PFSK-1 (cell line): ENCODE data around the gene ARMC3.

Source experiments
- POLR2AphosphoS5 ChIP-seq: IDR thresholded peaks from 2 replicates; pipeline ENCODE4 v1.6.1; 2012; ENCODE audit warnings: low read depth, mild to moderate bottlenecking, control low read depth, low read length, moderate library complexity
- REST ChIP-seq, 2 experiments: IDR thresholded peaks; 2 replicates each; pipeline versions ENCODE4 v1.6.1 to v1.8.0; 2011 to 2012; ENCODE audit warnings: low read depth in 2 of 2, low read length in 2 of 2, control low read depth in 1 of 2, inconsistent platforms in 1 of 2, mild to moderate bottlenecking in 1 of 2, moderate library complexity in 1 of 2; ENCODE audit not compliant: insufficient read depth in 1 of 2
- SIN3A ChIP-seq: IDR thresholded peaks from 2 replicates; pipeline ENCODE4 v1.6.1; 2012; ENCODE audit warnings: mild to moderate bottlenecking, low read length, moderate library complexity, borderline replicate concordance; ENCODE audit not compliant: insufficient read depth
- TAF1 ChIP-seq: IDR thresholded peaks from 2 replicates; pipeline ENCODE4 v1.6.1; 2012; ENCODE audit warnings: low read length, control low read depth, borderline replicate concordance; ENCODE audit not compliant: insufficient read depth

GRCh38 chr10:23046027-23046426, 118.2 kb downstream of the ARMC3 start:
- TF ChIP-seq REST (IDR thresholded peaks at IDR 0.05; ENCODE audit: insufficient read depth in 1 of 2, low read depth in 2 of 2, low read length in 2 of 2) (no peak), TAF1 (no peak), POLR2AphosphoS5 (no peak), SIN3A (no peak)
